ENCODE results near the gene TACC2.
"Not testable (repeated sequence)": the region's sequence is repeated elsewhere in the genome, so short reads cannot be mapped to it uniquely, and the experiment has no call there.

The TACC2 gene, protein sequence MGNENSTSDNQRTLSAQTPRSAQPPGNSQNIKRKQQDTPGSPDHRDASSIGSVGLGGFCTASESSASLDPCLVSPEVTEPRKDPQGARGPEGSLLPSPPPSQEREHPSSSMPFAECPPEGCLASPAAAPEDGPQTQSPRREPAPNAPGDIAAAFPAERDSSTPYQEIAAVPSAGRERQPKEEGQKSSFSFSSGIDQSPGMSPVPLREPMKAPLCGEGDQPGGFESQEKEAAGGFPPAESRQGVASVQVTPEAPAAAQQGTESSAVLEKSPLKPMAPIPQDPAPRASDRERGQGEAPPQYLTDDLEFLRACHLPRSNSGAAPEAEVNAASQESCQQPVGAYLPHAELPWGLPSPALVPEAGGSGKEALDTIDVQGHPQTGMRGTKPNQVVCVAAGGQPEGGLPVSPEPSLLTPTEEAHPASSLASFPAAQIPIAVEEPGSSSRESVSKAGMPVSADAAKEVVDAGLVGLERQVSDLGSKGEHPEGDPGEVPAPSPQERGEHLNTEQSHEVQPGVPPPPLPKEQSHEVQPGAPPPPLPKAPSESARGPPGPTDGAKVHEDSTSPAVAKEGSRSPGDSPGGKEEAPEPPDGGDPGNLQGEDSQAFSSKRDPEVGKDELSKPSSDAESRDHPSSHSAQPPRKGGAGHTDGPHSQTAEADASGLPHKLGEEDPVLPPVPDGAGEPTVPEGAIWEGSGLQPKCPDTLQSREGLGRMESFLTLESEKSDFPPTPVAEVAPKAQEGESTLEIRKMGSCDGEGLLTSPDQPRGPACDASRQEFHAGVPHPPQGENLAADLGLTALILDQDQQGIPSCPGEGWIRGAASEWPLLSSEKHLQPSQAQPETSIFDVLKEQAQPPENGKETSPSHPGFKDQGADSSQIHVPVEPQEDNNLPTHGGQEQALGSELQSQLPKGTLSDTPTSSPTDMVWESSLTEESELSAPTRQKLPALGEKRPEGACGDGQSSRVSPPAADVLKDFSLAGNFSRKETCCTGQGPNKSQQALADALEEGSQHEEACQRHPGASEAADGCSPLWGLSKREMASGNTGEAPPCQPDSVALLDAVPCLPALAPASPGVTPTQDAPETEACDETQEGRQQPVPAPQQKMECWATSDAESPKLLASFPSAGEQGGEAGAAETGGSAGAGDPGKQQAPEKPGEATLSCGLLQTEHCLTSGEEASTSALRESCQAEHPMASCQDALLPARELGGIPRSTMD (N-terminal part only)

DNA sequence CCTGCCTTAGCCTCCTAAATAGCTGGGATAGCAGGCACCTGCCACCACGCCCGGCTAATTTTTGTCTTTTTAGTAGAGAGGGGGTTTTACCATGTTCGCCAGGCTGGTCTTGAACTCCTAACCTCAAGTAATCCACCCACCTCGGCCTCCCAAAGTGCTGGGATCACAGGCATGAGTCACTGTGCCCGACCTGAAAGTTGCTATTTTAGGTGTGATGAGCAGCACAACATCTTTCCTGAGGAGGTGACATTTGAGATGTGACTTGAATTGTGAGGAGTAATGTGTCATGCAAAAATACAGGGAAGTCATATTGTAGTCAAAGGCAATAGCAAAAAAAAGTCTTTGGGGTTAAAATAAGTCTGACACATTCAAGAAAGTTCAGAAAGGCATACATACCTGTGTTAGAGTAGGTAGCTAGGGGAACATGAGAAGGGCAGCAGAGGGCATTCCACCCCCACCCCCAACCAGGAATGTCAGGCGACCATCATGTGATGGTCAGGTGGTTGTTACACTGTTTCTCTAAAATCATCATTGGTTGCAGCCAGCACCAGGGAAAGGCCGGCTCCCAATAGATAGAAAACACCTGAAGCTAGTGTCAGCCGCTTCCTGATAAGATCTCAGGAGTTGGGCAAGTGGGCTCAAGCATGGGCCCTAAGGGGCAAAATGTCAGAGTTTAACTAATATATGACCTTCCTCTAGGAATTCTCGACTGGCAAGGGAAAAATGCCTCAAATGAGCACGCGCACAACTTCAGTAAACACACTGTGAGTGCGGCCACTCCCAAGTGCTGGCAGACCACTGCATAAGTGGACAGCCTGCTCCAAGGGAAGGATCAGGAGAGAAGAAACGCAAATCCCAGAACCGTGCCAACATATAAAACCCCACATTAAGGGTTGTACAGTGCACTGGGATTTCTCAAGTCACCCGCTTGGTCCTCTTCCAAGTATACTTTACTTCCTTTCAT, at the start of gene TACC2:
TACC2 (plus strand) TSS at position 803 of the 964 bp plus-strand sequence. CDS start 32,819 bp downstream, outside the sequence.
- DNase-seq: no peak

DNA sequence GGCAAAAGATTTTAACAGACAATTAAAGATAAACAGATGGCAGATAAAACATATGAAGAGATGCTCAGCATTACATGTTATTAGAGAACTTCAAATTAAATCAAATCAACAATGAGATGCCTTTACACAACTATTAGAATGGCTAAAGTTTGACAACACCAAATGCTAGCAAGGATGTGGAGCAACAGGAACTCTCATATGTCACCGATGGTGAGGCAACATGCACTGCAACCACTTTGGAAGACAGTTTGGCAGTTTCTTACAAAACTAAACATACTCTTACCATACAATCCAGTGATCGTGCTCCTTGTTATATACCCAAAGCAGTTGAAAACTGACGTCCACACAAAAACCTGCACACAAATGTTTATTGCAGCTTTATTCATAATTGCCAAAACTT, 47.4 kb upstream of the TACC2 start:
- DNase-seq: no peak

DNA sequence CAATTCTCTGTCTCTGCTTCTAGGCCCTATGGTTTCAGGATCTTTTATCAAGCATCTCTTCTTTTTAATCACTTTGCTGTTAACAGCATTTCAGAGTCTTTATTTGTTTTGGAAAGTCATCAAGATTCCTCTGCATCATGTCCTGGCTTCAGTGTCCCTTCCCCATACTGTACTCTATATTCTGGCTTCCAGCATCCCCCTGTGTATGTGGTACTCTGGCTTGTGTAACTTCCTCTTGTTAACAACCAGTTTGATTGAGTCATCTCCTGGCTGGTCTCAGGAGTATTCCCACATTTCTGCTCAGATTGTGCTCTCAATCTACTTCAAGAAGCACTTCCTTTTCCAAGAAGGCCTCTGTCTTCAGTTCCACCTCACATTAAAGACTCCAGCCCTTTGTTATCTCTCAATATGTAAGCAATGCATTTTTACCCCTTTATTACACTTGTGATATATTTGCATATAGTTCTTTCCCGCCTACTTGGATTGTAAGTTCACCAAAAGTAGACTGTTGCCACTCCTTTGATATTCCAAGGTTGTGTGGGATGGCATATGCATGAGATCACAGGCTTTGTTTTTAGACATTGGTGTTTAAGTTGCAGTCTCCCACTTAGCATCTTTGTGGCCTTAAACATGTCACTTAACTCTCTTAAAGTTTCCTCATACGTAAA, 46.1 kb upstream of the TACC2 start:
- no peak for DNase-seq

DNA sequence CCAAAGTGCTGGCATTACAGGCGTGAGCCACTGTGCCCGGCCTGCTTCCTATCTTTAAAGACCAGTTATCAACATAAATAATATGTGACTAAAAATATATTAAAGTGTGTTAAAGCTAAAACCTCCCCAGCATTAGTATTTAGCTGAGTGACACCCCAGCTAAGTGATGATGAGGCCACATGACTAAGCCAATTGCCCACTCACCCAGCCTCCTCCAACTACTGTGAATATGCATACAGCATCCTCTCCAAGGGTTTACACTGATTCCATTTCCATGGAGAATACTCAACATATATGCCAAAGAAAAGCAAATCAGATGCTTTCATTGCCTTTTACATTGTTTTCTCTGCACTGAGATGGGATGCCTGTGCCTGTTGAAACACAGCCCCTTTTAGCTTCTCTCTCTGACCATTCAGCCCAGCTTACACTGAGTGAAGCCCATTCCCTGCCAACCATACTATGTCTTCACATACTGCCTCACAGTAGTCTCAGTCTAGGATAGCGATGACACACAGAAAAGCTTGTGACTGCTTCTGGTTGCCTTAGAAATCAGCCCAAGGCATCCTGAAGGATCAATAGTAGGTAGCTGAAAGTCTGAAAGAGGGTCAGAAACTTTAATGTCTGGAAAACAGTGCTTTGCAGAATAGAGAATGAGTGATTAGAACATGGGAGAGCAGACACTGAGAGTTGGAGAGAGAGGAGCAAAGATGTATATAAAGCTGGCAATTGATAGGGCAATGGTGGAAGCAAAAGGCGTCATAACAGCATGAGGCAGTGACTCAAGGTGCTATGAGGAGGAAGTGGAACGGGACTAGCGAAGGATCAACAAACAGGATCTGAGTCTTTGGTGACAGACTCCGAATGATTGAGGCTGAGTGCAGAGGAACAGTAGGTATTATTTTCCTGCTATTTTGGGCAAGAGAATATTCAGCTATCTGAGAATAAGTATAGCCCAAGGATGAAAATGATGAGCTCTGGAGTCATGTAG, 41.3 kb upstream of the TACC2 start:
- DNase-seq: no peak

DNA sequence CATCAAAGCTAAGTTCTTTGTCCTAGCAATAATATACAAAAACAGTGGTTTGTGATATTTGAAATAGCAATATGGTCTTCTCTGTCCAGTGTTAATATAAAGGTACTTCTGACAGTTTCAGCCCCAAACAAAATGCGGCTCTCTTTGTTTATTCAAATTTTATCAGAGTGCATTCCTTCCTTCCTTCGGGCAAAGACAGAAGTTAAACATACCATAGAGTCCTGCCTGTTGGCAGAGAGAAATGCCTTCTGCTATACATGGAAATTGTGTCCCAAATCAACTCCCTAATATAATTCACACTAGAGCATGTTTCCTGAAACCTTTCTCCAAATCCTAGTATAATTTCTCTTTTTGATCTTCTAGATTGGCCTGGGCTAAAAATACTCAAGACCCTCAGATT, 39.9 kb upstream of the TACC2 start:
- DNase-seq: no peak

DNA sequence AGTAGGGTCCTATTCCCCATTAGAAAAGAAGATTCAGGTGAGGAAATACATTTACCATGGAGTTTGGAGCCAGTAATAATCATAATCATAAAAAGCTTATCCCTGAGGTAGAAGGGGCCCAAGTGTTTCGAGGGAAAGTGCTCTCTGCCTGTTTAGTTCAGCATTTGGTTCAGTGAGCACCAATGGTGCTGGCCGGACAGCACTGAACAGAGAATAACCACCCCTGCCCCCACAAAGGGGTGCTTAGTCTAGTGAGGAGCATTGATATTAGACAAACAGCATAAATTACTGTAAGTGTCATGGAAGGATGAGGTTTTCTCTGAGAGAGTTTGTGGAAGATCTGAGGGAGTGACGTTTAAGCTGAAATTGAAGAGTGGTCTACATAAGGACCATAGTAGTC, 39.5 kb upstream of the TACC2 start:
- DNase-seq: no peak

DNA sequence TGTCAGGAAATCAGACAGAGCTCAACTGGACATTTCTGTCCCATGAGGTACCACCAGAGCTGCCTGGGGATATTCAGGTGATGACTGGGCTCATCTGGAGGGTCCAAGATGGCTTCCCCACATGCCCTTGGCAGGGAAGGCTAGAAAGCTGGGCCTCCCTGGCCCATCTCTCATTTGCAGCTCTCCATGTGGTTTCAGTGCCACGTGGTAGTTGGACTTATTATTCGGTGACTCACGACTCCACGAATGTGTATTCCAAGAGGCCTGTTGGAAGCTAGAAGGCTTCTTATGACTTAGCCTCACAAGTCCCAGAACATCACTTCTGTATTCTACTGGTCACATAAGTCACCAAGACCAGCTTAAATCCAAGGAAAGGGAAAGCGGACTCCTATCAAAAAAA, 36.7 kb upstream of the TACC2 start:
- no peak for DNase-seq

DNA sequence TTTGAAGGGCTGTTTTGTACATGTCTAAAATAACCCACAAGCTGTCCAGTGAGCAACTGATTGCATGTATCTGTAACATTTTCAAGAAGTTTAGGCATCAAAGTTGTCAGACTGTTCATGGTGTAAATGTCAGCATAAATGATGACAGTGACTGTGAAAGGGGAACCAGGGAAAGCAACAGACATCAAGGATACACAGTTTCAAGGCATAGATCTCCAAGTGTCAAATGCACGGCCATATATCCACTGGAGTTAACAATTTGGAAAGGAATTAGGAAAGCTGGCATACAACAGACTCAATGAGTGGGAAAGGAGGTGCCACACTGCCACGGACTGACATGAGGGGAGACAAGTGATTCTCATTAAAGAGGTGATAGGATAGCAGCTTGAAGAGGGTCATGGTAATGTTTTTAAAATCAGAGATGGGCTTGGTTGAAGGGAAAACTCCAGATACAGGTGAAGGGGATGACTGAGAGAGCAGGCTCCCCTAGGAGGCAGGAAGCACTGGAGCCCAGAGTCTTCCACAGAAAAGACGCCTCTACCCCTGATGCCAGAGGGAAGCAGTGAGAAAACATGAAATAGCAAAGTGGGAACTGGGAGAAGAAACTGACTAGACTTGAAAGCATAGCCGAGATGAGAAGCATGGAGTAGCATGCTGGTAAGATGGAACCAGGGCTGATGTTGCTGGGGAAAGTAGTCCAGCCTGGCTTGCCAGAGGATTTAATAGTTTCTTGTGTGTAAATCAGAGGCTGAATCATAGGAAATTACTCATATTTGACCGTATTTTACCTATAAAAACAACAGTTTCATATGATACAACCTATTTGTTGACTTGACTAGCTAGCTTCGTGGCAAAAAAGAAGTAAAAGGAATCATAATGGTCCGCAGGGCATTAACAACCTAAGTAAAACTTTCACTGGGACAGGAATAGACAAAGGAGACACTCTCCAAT, 32.6 kb upstream of the TACC2 start:
- no peak for DNase-seq

DNA sequence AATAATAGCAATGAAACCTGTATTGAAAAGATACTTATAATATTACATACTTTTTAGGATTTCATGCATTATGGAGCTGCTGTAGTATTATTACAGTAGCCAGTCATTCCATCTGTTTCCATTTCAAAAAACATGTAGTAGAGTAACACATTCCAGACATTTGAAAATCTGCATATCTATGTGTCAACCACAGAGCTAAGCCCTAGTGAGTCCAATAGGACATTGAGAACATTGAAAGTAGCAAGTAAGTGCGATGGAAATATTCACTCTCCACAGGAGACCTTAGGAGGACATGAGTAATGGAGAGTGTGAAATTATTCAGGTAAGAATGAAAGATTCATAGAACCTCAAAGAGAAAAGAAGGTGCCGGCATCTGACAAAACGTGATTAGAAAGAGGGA, 29.3 kb upstream of the TACC2 start:
- DNase-seq: no peak

DNA sequence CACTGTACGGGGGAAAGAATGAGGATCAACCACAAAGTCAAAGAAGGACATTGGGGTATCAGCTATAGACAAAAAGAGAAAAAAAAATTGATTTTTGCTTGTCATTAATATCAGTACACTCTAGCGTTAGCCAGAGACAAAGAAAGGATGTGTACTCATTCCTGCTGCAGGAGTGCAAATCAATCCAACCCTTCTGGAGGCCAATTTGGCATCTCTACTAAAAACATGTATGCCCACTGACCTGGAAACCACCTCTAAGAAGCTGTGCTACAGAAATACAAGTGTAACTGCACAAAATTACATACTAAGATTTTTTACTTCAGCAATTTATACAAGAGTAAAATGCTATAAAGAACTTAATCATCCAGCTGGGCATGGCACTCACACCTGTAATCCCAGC, 27.5 kb upstream of the TACC2 start:
- DNase-seq: no peak

DNA sequence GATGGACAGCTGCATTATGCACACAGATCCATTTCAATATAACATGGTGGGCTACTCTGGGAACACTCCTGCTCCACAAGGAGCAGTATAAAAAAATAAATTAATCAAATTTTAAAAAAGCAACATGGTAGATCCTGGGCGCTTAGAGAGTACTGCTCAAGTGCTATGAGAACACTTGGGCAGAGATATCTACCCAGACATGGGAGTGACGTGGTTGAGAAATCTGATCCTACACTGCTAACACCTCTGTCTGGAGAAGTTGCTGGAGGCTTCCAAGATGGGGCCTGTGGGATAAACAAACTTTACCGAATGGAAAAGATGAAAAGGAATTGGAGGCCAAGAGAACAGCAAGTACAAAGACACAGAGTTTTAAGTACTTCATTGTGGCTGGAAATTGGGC, 23.0 kb upstream of the TACC2 start:
- no peak for DNase-seq

DNA sequence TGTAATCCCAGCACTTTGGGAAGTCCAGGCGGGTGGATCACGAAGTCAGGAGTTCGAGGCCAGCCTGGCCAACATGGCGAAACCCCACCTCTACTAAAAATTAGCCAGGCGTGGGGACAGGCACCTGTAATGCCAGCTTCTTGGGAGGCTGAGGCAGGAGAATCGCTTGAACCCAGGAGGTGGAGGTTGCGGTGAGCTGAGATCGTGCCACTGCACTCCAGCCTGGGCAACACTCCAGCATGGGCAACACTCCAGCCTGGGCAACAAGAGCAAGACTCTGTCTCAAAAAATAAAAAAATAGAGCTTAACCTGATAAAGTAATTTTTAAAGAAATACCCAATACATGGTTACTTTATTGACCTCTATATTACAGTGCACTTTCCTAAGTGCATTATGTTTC, 19.9 kb upstream of the TACC2 start:
- not testable (repeated sequence) for DNase-seq

DNA sequence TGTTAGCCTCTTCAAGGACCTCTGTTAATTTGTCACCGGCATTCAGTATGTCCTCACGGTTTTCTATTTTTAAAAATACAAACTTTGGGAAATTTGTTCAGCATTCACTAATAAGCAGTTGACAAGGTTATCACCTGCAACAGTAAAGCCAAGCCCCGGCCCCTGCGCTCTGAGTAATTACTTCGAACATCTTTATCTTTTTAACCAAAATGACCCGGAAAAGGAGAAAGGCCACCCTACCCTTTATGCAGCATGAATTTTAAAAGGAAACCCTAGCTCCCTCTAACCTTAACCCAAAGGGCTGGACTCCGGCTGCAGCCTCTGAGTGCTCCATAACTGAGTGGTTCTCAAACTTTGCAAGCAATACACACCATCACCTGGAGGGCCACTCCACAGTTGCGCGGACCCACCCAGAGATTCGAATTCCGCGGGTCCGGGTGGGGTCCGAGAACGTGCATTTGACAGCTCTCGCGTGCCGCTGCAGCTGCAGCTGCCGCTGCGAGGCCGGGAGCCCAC, 14.9 kb upstream of the TACC2 start:
- DNase-seq: no peak

DNA sequence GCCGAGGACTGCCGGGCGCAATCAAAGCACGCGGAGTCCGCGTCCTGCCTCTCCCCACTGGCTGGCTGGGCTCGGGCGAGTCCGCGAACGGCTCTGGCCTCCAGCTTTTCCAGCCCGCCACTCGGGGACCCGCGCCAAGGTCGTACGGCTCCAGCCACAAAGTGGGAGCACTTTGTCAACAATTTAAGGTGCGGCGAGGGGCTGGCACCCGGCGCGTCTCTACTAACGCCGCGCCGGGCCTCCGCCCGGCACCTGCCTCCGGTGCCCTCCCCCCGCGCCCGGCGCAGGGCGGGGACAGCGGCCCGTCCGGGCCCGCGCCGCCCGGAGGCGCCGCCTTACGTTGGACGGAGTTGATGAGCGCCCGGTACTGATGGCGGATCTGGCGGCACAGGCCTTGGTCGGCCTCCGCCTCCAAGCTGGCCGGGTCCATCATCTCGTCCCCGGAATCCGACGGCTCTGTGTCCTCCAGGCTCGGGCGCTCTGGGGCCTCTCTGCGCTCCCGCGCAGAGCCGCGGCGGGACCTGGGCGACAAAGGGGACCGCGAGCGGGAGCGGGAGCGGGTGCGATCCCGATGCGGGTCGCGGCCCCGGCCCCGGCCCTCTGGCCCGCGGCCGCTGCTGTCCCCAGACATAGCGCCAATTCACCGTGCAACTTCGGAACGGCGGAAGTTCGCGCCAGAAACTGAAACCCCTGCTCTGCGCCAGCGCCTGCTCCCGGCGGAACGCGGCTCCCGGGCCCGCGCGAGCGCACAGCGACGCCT, 14.2 kb upstream of the TACC2 start, which contains the start of gene NSMCE4A:
NSMCE4A (minus strand) TSS at position 683 of the 760 bp plus-strand sequence; CDS start at position 631, 52 bp downstream.
- DNase-seq: peak; percentile 84

DNA sequence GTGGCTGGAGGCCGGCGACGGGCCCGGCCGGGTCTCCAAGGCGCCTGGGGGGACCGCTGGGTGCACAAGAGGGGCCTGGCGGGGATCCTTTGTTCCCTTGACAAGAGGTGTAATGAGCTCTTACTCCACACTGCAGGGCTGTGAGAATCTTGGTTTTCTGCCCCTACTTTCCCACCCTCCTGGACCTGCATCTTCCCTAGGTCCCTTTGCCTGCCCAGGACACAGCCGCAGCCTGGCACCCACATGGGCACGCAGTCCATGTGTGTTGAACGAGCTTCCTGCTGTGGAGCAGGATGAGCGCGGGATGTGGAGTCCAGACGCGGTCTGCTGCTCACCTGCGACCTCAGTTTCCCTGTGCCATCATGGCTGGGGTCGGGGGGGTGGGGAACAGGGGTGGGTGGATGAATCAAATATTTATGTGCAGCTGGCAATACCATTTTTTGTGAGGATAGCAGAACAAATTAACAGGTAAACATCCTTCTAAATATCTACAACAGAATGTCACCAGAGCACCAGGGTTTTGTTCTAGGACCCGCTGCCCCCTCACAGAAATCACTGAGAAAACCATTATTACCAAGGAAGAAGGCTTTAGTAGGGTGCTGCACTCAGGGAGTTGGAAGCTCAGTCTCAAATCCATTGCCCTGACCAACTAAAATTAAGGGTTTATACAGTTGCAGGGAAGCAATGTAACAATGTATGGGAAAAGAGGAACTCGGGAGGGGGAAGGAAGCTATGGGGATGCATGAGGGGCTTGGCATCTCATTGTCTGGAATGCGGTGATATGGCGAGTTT, 13.5 kb upstream of the TACC2 start:
- DNase-seq: no peak

DNA sequence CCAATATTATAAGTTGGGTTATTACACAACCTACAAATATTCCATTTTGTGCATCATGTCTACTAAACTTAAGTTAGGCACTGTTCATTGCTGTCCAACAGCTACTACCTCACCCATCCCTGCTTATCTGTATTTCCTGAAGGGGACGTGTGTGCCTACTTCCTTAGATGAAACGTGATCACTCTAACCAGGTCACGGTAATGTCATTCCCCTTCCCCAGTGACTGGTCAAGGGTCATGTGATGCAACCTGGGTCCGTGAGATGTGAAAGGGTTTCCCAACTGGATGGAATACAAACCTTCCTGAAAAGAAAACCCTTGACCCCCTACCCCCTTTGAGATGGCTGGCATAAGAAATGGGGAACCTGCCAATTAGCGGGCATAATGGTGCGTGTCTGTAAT, 12.4 kb upstream of the TACC2 start:
- DNase-seq: no peak

DNA sequence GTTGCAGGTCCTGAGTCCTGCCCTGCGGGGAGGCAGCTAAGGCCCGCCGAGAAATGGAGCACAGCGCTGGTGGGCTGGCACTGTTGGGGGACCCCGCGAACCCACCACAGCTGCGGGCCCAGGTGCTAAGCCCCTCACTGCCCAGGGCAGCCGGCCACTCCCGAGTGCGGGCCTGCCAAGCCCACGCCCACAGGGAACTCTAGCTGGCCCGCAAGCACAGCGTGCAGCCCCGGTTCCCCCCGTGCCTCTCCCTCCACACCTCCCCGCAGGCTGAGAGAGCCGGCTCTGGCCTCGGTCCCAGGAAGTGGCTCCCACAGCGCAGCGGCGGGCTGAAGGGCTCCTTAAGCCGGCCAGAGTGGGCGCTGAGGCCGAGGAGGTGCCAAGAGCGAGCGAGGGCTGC, 10.5 kb upstream of the TACC2 start:
- DNase-seq: no peak
